Colonic mucosa (tissue), 4 donors: ENCODE data around the gene STT3A. TPM values are rescaled to one million over a fixed set of nuclear protein-coding genes. Genes with fewer than 3 reads are reported as not detected.

Experiments
- DNase-seq: peaks from one replicate; pipeline ENCODE4 v3.0.0-alpha.2; 2020
- H3K27ac ChIP-seq: fragments of 200-600 bp; one replicate; pipeline ENCODE4 v1.8.0; 2021
- H3K27me3 ChIP-seq: fragments of 200-600 bp; one replicate; pipeline ENCODE4 v1.8.0; 2021
- H3K36me3 ChIP-seq: fragments of 200-600 bp; one replicate; pipeline ENCODE4 v1.8.0; 2021
- H3K4me1 ChIP-seq: fragments of 200-600 bp; one replicate; pipeline ENCODE4 v1.8.0; 2021; ENCODE audit warnings: mild to moderate bottlenecking
- H3K4me3 ChIP-seq: fragments of 200-600 bp; one replicate; pipeline ENCODE4 v1.8.0; 2021
- H3K9ac ChIP-seq, 2 donors: one replicate each; pipeline ENCODE4 v1.7.0; 2013; ENCODE audit warnings: control low read depth in 2 of 2, low read depth in 2 of 2, low read length in 2 of 2
- H3K9me3 ChIP-seq: fragments of 200-600 bp; one replicate; pipeline ENCODE4 v1.8.0; 2021
- intact Hi-C: fragments of 100-400 bp; cut with DNase I; formaldehyde crosslinking; loops from one replicate; pipeline ENCODE4 v1.14.1; 2022
- total RNA-seq, 2 donors: library from RNA; stranded (reverse); fragmentation: NEBNext Ultra II Directional in 1 of 2; extraction: Animal tissue kit (Norgen Biotek cat#: 25700) in 1 of 2; gene quantifications; one replicate each; pipeline ENCODE4 v1.2.1, GENCODE V29; 2021
- TF ChIP-seq, protein P1 (sequence below): fragments of 200-600 bp; IDR thresholded peaks from one replicate; pipeline ENCODE4 v1.8.0; 2022; ENCODE audit warnings: antibody characterized with exemption, mild to moderate bottlenecking
- donor health status: healthy.
- donor health status: DM: no; HTN: no; CAD: no.
- donor health status: DM: no; HTN: no; CAD: no.

The STT3A gene
- total RNA-seq, result 100 to 1,000 TPM; 130 to 183 TPM

DNA sequence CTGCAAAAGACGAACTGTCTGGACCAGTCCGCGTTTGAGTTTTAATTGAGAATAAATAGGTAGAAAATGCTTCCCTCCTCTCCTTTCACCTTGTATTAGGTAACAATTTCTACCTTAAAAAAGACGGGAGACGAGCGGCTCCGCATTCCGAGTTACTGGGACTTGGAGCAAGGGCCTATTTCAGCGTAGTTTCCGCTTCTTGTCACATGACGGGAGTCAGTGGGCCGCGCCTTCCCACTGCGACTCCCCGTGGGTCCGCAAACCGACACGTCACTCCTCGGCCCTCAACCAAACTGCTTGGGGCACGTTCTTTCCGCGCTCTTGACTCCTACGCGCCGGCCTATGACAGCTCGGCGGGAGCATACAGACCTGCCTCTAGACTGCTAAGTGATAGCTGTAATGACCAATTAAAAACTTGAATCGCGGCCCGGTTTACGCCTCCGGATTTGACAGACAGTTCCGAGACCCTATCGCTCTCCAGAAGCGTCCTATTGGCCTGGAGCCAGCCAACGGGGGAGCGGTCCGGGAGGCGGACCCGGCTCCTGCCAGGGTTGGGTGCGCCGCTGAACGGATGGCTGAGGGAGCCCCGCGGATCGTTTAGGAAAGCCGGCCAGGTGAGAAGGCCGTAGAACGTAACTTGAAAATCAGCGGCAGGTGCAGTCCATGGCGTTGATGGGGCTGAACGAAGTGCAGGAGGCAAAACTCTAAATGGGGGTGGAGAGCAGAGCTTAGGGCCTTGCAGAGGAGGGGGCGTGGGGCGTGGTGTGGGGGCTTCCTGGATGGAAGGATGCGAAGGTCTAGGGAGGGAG lies at the start of gene STT3A:
Gene STT3A (plus strand): TSS at position 548 of the 809 bp plus-strand sequence. CDS start 3,064 bp downstream, outside the sequence.
- no peaks in the 10 kb centered on the region for H3K36me3 ChIP-seq
- peak; percentile 99 for DNase-seq
- no peaks in the 10 kb centered on the region for H3K27me3 ChIP-seq
- intact Hi-C loops, result loop anchor here (10.0 kb wide), 1 partner anchor 638 kb away; the partner anchor contains the start of gene CCDC15
- no peaks in the 10 kb centered on the region for H3K9me3 ChIP-seq
- peak within 1 kb of the TSS; percentile 78 for H3K4me3 ChIP-seq
- H3K27ac ChIP-seq, result peak within 1 kb of the TSS; percentile 95
- TF ChIP-seq, protein P1, sequence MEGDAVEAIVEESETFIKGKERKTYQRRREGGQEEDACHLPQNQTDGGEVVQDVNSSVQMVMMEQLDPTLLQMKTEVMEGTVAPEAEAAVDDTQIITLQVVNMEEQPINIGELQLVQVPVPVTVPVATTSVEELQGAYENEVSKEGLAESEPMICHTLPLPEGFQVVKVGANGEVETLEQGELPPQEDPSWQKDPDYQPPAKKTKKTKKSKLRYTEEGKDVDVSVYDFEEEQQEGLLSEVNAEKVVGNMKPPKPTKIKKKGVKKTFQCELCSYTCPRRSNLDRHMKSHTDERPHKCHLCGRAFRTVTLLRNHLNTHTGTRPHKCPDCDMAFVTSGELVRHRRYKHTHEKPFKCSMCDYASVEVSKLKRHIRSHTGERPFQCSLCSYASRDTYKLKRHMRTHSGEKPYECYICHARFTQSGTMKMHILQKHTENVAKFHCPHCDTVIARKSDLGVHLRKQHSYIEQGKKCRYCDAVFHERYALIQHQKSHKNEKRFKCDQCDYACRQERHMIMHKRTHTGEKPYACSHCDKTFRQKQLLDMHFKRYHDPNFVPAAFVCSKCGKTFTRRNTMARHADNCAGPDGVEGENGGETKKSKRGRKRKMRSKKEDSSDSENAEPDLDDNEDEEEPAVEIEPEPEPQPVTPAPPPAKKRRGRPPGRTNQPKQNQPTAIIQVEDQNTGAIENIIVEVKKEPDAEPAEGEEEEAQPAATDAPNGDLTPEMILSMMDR, result no peak
- peak within 1 kb of the TSS; percentile 83 to 90 for H3K9ac ChIP-seq
- H3K4me1 ChIP-seq, result no peaks in the 10 kb centered on the region

- H3K4me3 ChIP-seq, result no peak overlapping the region
- H3K36me3 ChIP-seq, result no peaks in the 10 kb centered on the region
- no peaks in the 10 kb centered on the region for H3K27me3 ChIP-seq
- H3K27ac ChIP-seq, result no peak overlapping the region
- peaks cover 5% of the 10 kb centered on the region for H3K9me3 ChIP-seq
- H3K9ac ChIP-seq, result no peak overlapping the region
- no peak for DNase-seq
- intact Hi-C loops, result no loop called here
- TF ChIP-seq, protein P1, result no peak
- H3K4me1 ChIP-seq, result no peaks in the 10 kb centered on the region
Observed at GRCh38 chr11:125550780-125551179, 41.9 kb upstream of the STT3A start.

DNA sequence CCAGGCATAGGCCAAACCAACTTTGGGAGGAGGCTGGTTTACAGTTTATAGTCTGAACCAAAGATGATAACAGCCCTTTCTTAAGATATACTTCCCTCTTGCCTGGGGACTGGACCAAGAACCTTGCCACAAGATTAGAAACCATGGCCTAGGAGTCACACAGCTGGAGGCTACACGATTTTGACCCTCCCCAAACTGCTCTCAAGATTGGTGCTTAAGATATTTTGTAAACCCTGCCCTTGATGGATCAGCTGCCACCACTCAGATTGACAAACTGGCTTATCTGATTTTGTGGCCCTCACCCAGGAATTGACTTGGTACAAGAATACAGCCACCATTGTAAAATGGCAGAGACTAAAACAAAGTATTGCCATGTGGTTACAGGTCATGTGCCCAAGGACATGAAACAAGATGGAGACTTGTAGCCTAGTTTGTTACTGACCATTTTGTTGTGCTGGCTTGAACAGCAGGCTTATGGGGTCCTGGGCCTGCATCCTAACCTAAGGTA lies 40.8 kb upstream of the STT3A start:
- H3K4me1 ChIP-seq, result no peaks in the 10 kb centered on the region
- no peaks in the 10 kb centered on the region for H3K36me3 ChIP-seq
- intact Hi-C loops, result no loop called here
- H3K9ac ChIP-seq, result no peak overlapping the region
- no peak overlapping the region for H3K4me3 ChIP-seq
- TF ChIP-seq, protein P1, result no peak
- peaks cover 5% of the 10 kb centered on the region for H3K9me3 ChIP-seq
- no peak overlapping the region for H3K27ac ChIP-seq
- DNase-seq, result no peak
- no peaks in the 10 kb centered on the region for H3K27me3 ChIP-seq

DNA sequence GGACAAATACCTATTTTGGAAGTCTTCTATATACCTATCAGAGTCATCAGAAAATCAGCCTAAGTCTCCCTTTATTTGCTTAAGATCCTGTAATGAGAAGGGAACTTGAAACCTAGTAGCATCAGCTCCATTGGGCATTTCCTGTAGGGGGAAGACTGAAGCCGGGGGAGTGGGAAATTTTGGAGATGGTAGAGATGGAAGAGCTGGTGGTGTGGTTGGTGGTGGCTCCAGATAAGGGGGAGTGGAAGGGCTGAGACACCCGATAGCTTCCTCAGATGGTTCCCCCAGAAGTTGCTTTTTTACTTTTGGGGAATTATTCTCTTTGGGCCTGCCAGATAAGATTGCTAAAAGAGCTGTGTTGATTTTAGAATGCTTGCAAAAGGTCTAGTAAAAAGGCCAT lies 39.7 kb upstream of the STT3A start:
- intact Hi-C loops, result no loop called here
- DNase-seq, result no peak
- H3K9me3 ChIP-seq, result peaks cover 5% of the 10 kb centered on the region
- no peaks in the 10 kb centered on the region for H3K27me3 ChIP-seq
- TF ChIP-seq, protein P1, result no peak
- no peaks in the 10 kb centered on the region for H3K4me1 ChIP-seq
- no peak overlapping the region for H3K9ac ChIP-seq
- H3K4me3 ChIP-seq, result no peak overlapping the region
- no peak overlapping the region for H3K27ac ChIP-seq
- H3K36me3 ChIP-seq, result no peaks in the 10 kb centered on the region

DNA sequence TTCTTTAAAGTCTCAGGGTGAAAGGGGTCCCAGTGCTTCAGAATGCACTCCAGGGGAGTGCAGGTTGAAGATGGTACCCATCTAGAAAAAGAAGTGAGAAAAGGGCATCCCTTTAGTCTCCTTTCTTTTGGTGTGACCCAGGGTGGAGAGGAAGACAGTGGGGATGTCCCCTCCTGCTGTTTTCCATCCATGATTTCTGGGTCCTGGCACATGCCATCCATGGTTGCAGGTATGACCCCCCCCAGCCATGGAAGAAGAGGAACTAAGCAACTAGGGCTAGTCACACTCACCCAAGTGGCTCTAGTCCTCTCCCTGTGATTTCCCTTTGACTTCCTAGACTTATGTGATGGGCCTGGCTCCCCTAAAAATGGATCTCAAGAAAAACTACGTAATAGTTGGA lies 39.3 kb upstream of the STT3A start:
- DNase-seq, result no peak
- H3K4me1 ChIP-seq, result no peaks in the 10 kb centered on the region
- H3K4me3 ChIP-seq, result no peak overlapping the region
- TF ChIP-seq, protein P1, result no peak
- H3K27me3 ChIP-seq, result no peaks in the 10 kb centered on the region
- H3K9ac ChIP-seq, result no peak overlapping the region
- no peak overlapping the region for H3K27ac ChIP-seq
- peaks cover 5% of the 10 kb centered on the region for H3K9me3 ChIP-seq
- intact Hi-C loops, result no loop called here
- no peaks in the 10 kb centered on the region for H3K36me3 ChIP-seq
